ENCODE measurements around the gene BTNL9. TPM values are rescaled to one million over a fixed set of nuclear protein-coding genes. Genes with fewer than 3 reads are reported as not detected.

BTNL9 gene
- polyA plus RNA-seq, 1 donor from 2014 or later, result 13.9 TPM

GRCh38 chr5:181069767-181070491 is 29.9 kb downstream of the BTNL9 start:
- Histone ChIP-seq H2AFZ (ENCODE audit: low read depth, low read length) (no peak overlapping the region), H3K4me3 (ENCODE audit: low read length) (no peak overlapping the region), H3K27me3 (ENCODE audit: insufficient read depth, low read depth, low read length) (peaks cover 16% of the 10 kb centered on the region), H3K27ac (ENCODE audit: low read length) (no peak overlapping the region), H3F3A (ENCODE audit: insufficient read depth, low read length, poor library complexity, severe bottlenecking) (no peaks in the 10 kb centered on the region), H3K79me2 (replicated peaks; ENCODE audit: insufficient read depth, low read length) (no peaks in the 10 kb centered on the region), H3K9me2 (ENCODE audit: insufficient read depth, low read length) (no peaks in the 10 kb centered on the region), H3K9ac (ENCODE audit: low read length) (no peak overlapping the region), H4K20me1 (ENCODE audit: insufficient read depth) (no peaks in the 10 kb centered on the region), H3K36me3 (ENCODE audit: insufficient read depth, low read length) (no peaks in the 10 kb centered on the region), H3K9me3 (ENCODE audit: low read length) (no peaks in the 10 kb centered on the region), H3K4me2 (ENCODE audit: low read length) (no peak overlapping the region)
- TF ChIP-seq, protein P1, sequence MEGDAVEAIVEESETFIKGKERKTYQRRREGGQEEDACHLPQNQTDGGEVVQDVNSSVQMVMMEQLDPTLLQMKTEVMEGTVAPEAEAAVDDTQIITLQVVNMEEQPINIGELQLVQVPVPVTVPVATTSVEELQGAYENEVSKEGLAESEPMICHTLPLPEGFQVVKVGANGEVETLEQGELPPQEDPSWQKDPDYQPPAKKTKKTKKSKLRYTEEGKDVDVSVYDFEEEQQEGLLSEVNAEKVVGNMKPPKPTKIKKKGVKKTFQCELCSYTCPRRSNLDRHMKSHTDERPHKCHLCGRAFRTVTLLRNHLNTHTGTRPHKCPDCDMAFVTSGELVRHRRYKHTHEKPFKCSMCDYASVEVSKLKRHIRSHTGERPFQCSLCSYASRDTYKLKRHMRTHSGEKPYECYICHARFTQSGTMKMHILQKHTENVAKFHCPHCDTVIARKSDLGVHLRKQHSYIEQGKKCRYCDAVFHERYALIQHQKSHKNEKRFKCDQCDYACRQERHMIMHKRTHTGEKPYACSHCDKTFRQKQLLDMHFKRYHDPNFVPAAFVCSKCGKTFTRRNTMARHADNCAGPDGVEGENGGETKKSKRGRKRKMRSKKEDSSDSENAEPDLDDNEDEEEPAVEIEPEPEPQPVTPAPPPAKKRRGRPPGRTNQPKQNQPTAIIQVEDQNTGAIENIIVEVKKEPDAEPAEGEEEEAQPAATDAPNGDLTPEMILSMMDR (IDR thresholded peaks at IDR 0.05; ENCODE audit: poor library complexity, severe bottlenecking), result no peak
- no peak for TF ChIP-seq POLR2AphosphoS5 (IDR thresholded peaks at IDR 0.05)
- no peak for TF ChIP-seq EP300 (conservative IDR thresholded peaks at IDR 0.05; ENCODE audit: poor library complexity, severe bottlenecking)
- TF ChIP-seq MXI1 (conservative IDR thresholded peaks at IDR 0.05; ENCODE audit: poor library complexity, severe bottlenecking), result no peak
- no peak for TF ChIP-seq EZH2 (IDR thresholded peaks at IDR 0.05; ENCODE audit: borderline replicate concordance, insufficient read depth, low read length, poor library complexity, severe bottlenecking)
- TF ChIP-seq, protein P2, sequence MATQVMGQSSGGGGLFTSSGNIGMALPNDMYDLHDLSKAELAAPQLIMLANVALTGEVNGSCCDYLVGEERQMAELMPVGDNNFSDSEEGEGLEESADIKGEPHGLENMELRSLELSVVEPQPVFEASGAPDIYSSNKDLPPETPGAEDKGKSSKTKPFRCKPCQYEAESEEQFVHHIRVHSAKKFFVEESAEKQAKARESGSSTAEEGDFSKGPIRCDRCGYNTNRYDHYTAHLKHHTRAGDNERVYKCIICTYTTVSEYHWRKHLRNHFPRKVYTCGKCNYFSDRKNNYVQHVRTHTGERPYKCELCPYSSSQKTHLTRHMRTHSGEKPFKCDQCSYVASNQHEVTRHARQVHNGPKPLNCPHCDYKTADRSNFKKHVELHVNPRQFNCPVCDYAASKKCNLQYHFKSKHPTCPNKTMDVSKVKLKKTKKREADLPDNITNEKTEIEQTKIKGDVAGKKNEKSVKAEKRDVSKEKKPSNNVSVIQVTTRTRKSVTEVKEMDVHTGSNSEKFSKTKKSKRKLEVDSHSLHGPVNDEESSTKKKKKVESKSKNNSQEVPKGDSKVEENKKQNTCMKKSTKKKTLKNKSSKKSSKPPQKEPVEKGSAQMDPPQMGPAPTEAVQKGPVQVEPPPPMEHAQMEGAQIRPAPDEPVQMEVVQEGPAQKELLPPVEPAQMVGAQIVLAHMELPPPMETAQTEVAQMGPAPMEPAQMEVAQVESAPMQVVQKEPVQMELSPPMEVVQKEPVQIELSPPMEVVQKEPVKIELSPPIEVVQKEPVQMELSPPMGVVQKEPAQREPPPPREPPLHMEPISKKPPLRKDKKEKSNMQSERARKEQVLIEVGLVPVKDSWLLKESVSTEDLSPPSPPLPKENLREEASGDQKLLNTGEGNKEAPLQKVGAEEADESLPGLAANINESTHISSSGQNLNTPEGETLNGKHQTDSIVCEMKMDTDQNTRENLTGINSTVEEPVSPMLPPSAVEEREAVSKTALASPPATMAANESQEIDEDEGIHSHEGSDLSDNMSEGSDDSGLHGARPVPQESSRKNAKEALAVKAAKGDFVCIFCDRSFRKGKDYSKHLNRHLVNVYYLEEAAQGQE (IDR thresholded peaks at IDR 0.05; ENCODE audit: borderline replicate concordance), result no peak
- TF ChIP-seq TAF1 (IDR thresholded peaks at IDR 0.05; ENCODE audit: low read depth), result no peak
- no peak for TF ChIP-seq SMC3 (conservative IDR thresholded peaks at IDR 0.05; ENCODE audit: poor library complexity)
- no peak for TF ChIP-seq RAD21 (conservative IDR thresholded peaks at IDR 0.05)

- TF ChIP-seq POLR2AphosphoS5 (IDR thresholded peaks at IDR 0.05), result no peak
- Histone ChIP-seq H3K27ac (ENCODE audit: low read length) (no peak overlapping the region), H3K4me2 (ENCODE audit: low read length) (no peak overlapping the region), H3F3A (ENCODE audit: insufficient read depth, low read length, poor library complexity, severe bottlenecking) (no peaks in the 10 kb centered on the region), H3K27me3 (ENCODE audit: insufficient read depth, low read depth, low read length) (peaks cover 18% of the 10 kb centered on the region), H3K9me3 (ENCODE audit: low read length) (no peaks in the 10 kb centered on the region), H3K9me2 (ENCODE audit: insufficient read depth, low read length) (no peaks in the 10 kb centered on the region), H3K9ac (ENCODE audit: low read length) (no peak overlapping the region), H4K20me1 (ENCODE audit: insufficient read depth) (no peaks in the 10 kb centered on the region), H3K4me3 (ENCODE audit: low read length) (no peak overlapping the region), H3K79me2 (replicated peaks; ENCODE audit: insufficient read depth, low read length) (no peaks in the 10 kb centered on the region), H2AFZ (ENCODE audit: low read depth, low read length) (no peak overlapping the region), H3K36me3 (ENCODE audit: insufficient read depth, low read length) (no peaks in the 10 kb centered on the region)
Observed at GRCh38 chr5:181070523-181070922, 30.5 kb downstream of the BTNL9 start.

Data from neural cell (in vitro differentiated cells).